KMS-11 (cell line): ENCODE data around the gene SIRPD.

ENCODE experiments used
- H2AFZ ChIP-seq: fragments of 200-600 bp; sonication (generic); 2 replicates; pipeline ENCODE4 v1.6.1; 2016; ENCODE audit warnings: antibody characterized with exemption, mixed run types, low read depth
- H3K27ac ChIP-seq: fragments of 200-600 bp; sonication (generic); 2 replicates; pipeline ENCODE4 v1.6.1; 2016; ENCODE audit warnings: mild to moderate bottlenecking, mixed run types
- H3K27me3 ChIP-seq: fragments of 200-600 bp; sonication (generic); 2 replicates; pipeline ENCODE4 v1.6.1; 2017; ENCODE audit warnings: mild to moderate bottlenecking, low read depth, mixed run types, moderate library complexity; ENCODE audit not compliant: insufficient read depth
- H3K36me3 ChIP-seq: fragments of 200-600 bp; sonication (generic); 2 replicates; pipeline ENCODE4 v1.6.1; 2017; ENCODE audit warnings: mild to moderate bottlenecking, mixed run types; ENCODE audit not compliant: insufficient read depth
- H3K4me1 ChIP-seq: fragments of 200-600 bp; sonication (generic); 2 replicates; pipeline ENCODE4 v1.6.1; 2016; ENCODE audit warnings: mild to moderate bottlenecking, low read depth, mixed run types; ENCODE audit not compliant: poor library complexity, severe bottlenecking
- H3K4me2 ChIP-seq: fragments of 200-600 bp; sonication (generic); 2 replicates; pipeline ENCODE4 v1.7.0; 2016; ENCODE audit warnings: mild to moderate bottlenecking, mixed run types
- H3K4me3 ChIP-seq: fragments of 200-600 bp; sonication (generic); IDR thresholded peaks from 2 replicates; pipeline ENCODE4 v1.6.1; 2017; ENCODE audit warnings: low read depth, low read length, mixed read lengths; ENCODE audit not compliant: insufficient read depth
- H3K79me2 ChIP-seq: fragments of 200-600 bp; sonication (generic); 2 replicates; pipeline ENCODE4 v1.6.1; 2016; ENCODE audit warnings: low read depth, mixed run types; ENCODE audit not compliant: insufficient read depth
- H3K9ac ChIP-seq: fragments of 200-600 bp; sonication (generic); 2 replicates; pipeline ENCODE4 v1.6.1; 2016; ENCODE audit warnings: mild to moderate bottlenecking, mixed run types
- H4K20me1 ChIP-seq: fragments of 200-600 bp; sonication (generic); 2 replicates; pipeline ENCODE4 v1.6.1; 2016; ENCODE audit warnings: mild to moderate bottlenecking, mixed run types; ENCODE audit not compliant: insufficient read depth
- TF ChIP-seq, protein P1 (sequence below): fragments of 200-600 bp; sonication (generic); conservative IDR thresholded peaks from 2 replicates; pipeline ENCODE4 v1.6.1; 2017; ENCODE audit warnings: low read depth, mild to moderate bottlenecking, antibody characterized with exemption, low read length, moderate library complexity, mixed read lengths

The SIRPD gene

DNA sequence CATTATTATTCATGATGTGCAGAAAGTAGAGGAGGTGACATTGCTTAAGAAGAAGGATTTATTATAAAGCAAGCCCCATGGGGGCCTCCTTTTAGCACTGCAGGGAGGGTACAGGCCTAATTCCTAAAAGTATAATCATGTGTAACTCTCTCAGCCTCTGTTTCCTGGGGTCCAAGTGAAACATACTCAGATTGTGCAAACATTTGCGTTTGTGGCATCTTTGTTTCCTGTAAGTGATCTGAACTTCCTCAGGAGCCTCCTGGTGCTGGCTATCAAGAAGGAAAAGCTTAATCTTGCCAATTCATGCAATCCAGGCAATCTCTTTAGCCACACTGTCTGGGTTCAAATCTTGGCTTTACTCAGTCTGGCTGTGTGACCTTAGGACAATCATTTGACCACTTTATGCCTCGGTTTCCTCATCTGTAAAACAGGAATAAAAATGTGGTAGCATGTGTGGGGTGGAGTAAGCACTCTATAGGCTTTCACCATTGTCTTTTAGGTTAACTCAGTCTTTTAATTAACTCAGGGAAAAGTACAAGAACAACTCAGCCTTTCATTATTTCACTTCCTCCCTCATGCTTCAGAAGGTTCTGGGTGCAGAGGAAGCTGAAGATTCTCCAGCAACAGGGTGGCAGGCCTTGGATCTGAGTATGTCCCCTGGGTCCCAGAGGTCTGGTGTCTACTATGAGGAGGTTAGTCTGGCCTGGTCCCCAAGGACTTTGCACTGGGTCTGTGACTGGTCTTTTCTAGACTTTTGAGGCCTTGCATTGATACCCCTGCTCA is 65.5 kb downstream of the SIRPD start:
- Histone ChIP-seq H3K4me1 (no peaks in the 10 kb centered on the region), H3K27me3 (no peaks in the 10 kb centered on the region), H3K9ac (no peak overlapping the region), H2AFZ (no peak overlapping the region), H4K20me1 (no peaks in the 10 kb centered on the region), H3K4me2 (no peak overlapping the region), H3K79me2 (no peaks in the 10 kb centered on the region), H3K36me3 (no peaks in the 10 kb centered on the region), H3K27ac (no peak overlapping the region), H3K4me3 (no peak overlapping the region)
- TF ChIP-seq, protein P1, sequence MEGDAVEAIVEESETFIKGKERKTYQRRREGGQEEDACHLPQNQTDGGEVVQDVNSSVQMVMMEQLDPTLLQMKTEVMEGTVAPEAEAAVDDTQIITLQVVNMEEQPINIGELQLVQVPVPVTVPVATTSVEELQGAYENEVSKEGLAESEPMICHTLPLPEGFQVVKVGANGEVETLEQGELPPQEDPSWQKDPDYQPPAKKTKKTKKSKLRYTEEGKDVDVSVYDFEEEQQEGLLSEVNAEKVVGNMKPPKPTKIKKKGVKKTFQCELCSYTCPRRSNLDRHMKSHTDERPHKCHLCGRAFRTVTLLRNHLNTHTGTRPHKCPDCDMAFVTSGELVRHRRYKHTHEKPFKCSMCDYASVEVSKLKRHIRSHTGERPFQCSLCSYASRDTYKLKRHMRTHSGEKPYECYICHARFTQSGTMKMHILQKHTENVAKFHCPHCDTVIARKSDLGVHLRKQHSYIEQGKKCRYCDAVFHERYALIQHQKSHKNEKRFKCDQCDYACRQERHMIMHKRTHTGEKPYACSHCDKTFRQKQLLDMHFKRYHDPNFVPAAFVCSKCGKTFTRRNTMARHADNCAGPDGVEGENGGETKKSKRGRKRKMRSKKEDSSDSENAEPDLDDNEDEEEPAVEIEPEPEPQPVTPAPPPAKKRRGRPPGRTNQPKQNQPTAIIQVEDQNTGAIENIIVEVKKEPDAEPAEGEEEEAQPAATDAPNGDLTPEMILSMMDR = no peak

DNA sequence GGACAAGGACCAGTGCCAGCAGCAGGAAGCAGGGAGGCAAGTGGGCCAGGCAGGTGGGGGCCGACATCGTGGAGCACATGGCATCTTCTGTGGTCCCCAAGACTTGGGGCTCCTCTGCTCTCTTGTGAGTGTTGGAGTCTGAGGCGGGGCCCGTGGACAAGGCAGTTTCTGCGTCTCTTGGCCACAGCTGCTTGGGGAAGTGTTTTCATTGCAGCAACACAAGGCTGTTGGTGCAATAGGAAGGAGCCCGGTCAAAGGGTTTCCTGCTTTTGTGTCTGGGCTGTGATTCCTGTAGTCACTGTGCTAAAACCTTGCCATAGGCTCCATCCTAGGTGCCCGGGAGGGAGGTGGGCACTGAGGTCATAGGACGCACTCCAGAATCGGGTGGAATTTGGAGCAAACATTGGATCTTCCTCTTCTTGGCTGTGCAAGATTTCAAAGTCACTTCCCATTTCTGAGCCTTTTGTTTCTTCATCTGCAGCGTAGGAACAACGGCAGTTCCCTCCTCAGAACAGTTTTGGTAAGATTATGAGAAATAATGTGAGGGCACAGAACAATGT is 66.1 kb downstream of the SIRPD start, which contains the start of gene SIRPB2:
Gene SIRPB2 (minus strand): TSS at position 140 of the 560 bp plus-strand sequence. CDS start 61 bp downstream, at position 79.
- H3K4me2 ChIP-seq = no peak within 1 kb of the TSS
- no peaks in the 10 kb centered on the region for H3K27me3 ChIP-seq
- no peak within 1 kb of the TSS for H2AFZ ChIP-seq
- no peaks in the 10 kb centered on the region for H4K20me1 ChIP-seq
- H3K4me3 ChIP-seq = no peak within 1 kb of the TSS
- no peak within 1 kb of the TSS for H3K9ac ChIP-seq
- TF ChIP-seq, protein P1 = no peak
- H3K27ac ChIP-seq = no peak within 1 kb of the TSS
- H3K79me2 ChIP-seq = no peaks in the 10 kb centered on the region
- H3K36me3 ChIP-seq = no peaks in the 10 kb centered on the region
- H3K4me1 ChIP-seq = no peaks in the 10 kb centered on the region

DNA sequence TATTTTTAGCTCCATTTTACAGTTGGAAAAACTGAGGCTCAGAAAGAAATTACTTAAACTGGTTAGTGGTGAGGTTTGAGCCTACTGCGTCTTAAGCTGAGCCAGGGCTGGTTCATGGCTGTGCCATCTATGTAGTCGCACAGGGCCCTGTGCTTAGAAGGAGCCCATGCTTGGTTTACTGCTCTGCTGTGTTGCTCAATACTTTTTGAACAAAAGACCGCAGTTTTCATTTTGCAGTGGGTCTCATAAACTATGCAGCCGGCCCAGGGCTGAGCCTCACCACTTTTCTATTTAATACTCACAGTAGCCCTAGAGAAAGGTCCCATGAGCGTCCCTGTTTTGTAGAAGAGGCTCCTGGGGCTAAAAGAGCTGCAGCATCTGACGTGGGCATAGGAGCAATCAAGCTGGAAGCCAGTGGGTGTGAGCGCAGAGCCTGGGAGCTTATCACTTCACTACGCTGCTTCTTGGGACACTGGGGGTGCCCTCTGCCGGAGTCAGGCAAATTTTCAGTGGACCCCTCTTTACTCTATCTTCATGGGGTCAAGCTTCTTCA is 66.8 kb downstream of the SIRPD start:
- H3K4me2 ChIP-seq = no peak overlapping the region
- H3K9ac ChIP-seq = no peak overlapping the region
- H3K4me3 ChIP-seq = no peak overlapping the region
- TF ChIP-seq, protein P1 = no peak
- H3K27me3 ChIP-seq = no peaks in the 10 kb centered on the region
- H3K36me3 ChIP-seq = no peaks in the 10 kb centered on the region
- no peaks in the 10 kb centered on the region for H3K4me1 ChIP-seq
- H2AFZ ChIP-seq = no peak overlapping the region
- H4K20me1 ChIP-seq = no peaks in the 10 kb centered on the region
- no peaks in the 10 kb centered on the region for H3K79me2 ChIP-seq
- H3K27ac ChIP-seq = no peak overlapping the region

DNA sequence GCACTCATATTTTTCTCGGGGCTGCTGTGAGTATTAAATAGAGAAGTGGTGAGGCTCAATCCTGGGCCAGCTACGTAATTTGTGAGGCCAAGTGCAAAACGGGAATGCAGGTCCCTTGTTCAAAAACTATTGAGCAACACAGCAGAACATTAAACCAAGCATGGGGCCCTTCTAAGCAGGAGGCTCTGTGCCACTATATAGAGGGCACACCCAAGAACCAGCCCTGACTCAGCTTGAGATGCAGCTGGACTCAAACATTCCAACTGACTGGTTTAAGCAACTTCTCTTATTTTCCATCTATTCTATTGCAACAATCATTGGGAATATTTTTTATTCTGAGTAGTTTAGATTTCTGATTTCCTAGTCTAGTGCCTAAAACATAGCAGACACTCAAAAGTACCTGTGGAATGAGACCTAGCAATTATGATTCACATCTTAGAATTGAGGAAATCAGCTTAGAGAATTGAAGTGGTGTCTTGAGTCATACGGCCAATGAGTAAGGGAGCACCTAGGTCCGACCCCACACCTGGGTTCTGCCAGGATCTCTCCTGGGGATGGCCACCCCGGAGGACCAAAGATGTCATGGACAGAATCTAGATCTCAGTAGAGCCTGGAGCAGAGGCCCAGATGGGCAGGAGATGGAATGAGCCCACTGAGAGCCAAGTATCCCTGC is 67.6 kb downstream of the SIRPD start:
- no peaks in the 10 kb centered on the region for H3K79me2 ChIP-seq
- no peaks in the 10 kb centered on the region for H4K20me1 ChIP-seq
- H3K4me1 ChIP-seq = no peaks in the 10 kb centered on the region
- no peak overlapping the region for H2AFZ ChIP-seq
- no peak overlapping the region for H3K9ac ChIP-seq
- H3K4me3 ChIP-seq = no peak overlapping the region
- TF ChIP-seq, protein P1 = no peak
- no peaks in the 10 kb centered on the region for H3K36me3 ChIP-seq
- no peaks in the 10 kb centered on the region for H3K27me3 ChIP-seq
- H3K4me2 ChIP-seq = no peak overlapping the region
- no peak overlapping the region for H3K27ac ChIP-seq
